Measurements from ENCODE around the gene VPREB3. TPM values are rescaled to one million over a fixed set of nuclear protein-coding genes. Genes with fewer than 3 reads are reported as not detected.

The VPREB3 gene
- total RNA-seq, 2 donors from 2014 or later: not detected

- no peaks in the 10 kb centered on the region for H3K27me3 ChIP-seq (replicated peaks; ENCODE audit: insufficient read depth)
- H3K9me3 ChIP-seq: no peaks in the 10 kb centered on the region
- no peak for TF ChIP-seq CTCF (IDR thresholded peaks at IDR 0.05)
- H3K36me3 ChIP-seq: no peaks in the 10 kb centered on the region
- no peaks in the 10 kb centered on the region for H3K4me1 ChIP-seq (ENCODE audit: control insufficient read depth in 1 of 2, low read depth in 2 of 2)
- no peak overlapping the region for H3K4me3 ChIP-seq
- H3K27ac ChIP-seq: no peak overlapping the region
- DNase-seq (ENCODE audit: low spot score) (no peak), ATAC-seq (ENCODE audit: insufficient number of reproducible peaks, low FRiP score, low read depth) (no peak)
These were observed 2.7 kb upstream of the VPREB3 start for GRCh38 chr22:23756891-23757290.

GRCh38 chr22:23755711-23756110 lies 1.5 kb upstream of the VPREB3 start:
- ATAC-seq (ENCODE audit: insufficient number of reproducible peaks, low FRiP score, low read depth) (no peak), DNase-seq (ENCODE audit: low spot score) (no peak)
- Histone ChIP-seq H3K27ac (no peak overlapping the region), H3K36me3 (no peaks in the 10 kb centered on the region), H3K4me3 (no peak overlapping the region), H3K4me1 (ENCODE audit: control insufficient read depth in 1 of 2, low read depth in 2 of 2) (peaks cover 0 to 4% of the 10 kb centered on the region in 2 donors), H3K9me3 (no peaks in the 10 kb centered on the region), H3K27me3 (replicated peaks; ENCODE audit: insufficient read depth) (no peaks in the 10 kb centered on the region)
- TF ChIP-seq CTCF (IDR thresholded peaks at IDR 0.05): no peak

- H3K9me3 ChIP-seq: no peaks in the 10 kb centered on the region
- H3K27me3 ChIP-seq (replicated peaks; ENCODE audit: insufficient read depth): no peaks in the 10 kb centered on the region
- H3K4me1 ChIP-seq (ENCODE audit: control insufficient read depth in 1 of 2, low read depth in 2 of 2): peaks cover 0 to 10% of the 10 kb centered on the region in 2 donors
- no peak overlapping the region for H3K27ac ChIP-seq
- no peak for TF ChIP-seq CTCF (IDR thresholded peaks at IDR 0.05)
- H3K36me3 ChIP-seq: no peaks in the 10 kb centered on the region
- DNase-seq (ENCODE audit: low spot score) (no peak), ATAC-seq (ENCODE audit: insufficient number of reproducible peaks, low FRiP score, low read depth) (no peak)
- H3K4me3 ChIP-seq: no peak overlapping the region
These were observed 883 bp upstream of the VPREB3 start for GRCh38 chr22:23754980-23755636.

GRCh38 chr22:23753385-23753784 lies 840 bp downstream of the VPREB3 start:
- Histone ChIP-seq H3K4me3 (no peak overlapping the region), H3K27me3 (replicated peaks; ENCODE audit: insufficient read depth) (no peaks in the 10 kb centered on the region), H3K4me1 (ENCODE audit: control insufficient read depth in 1 of 2, low read depth in 2 of 2) (peaks cover 0 to 18% of the 10 kb centered on the region in 2 donors), H3K36me3 (no peaks in the 10 kb centered on the region), H3K9me3 (no peaks in the 10 kb centered on the region), H3K27ac (no peak overlapping the region)
- TF ChIP-seq CTCF (IDR thresholded peaks at IDR 0.05): no peak
- ATAC-seq (ENCODE audit: insufficient number of reproducible peaks, low FRiP score, low read depth) (no peak), DNase-seq (ENCODE audit: low spot score) (no peak)

- H3K4me3 ChIP-seq: no peak overlapping the region
- H3K27ac ChIP-seq: no peak overlapping the region
- ATAC-seq (ENCODE audit: insufficient number of reproducible peaks, low FRiP score, low read depth): no peak
- no peak for TF ChIP-seq CTCF (IDR thresholded peaks at IDR 0.05)
- peaks cover 0 to 18% of the 10 kb centered on the region in 2 donors for H3K4me1 ChIP-seq (ENCODE audit: control insufficient read depth in 1 of 2, low read depth in 2 of 2)
- no peaks in the 10 kb centered on the region for H3K27me3 ChIP-seq (replicated peaks; ENCODE audit: insufficient read depth)
- H3K36me3 ChIP-seq: no peaks in the 10 kb centered on the region
- DNase-seq (ENCODE audit: low spot score): no peak
- H3K9me3 ChIP-seq: no peaks in the 10 kb centered on the region
These were observed 1.5 kb downstream of the VPREB3 start for GRCh38 chr22:23752750-23753149.
